Astrocyte of the spinal cord (primary cell): ENCODE data around the gene A4GALT.
A peak's percentile ranks its signal among the peaks of the same experiment; 100 is the strongest.

Source experiments
- DNase-seq: peaks from one replicate; pipeline ENCODE4 v3.0.0; 2011; ENCODE audit warnings: low read depth, low spot score
- H3K4me3 ChIP-seq: 2 replicates; pipeline ENCODE4 v1.5.1; 2011; ENCODE audit warnings: low read depth, mild to moderate bottlenecking, low read length, moderate library complexity
- in situ Hi-C: cut with HindIII; loops from 2 replicates; pipeline ENCODE4 v1.10.0; 2017; ENCODE audit warnings: low sequenced_read_pairs
- TF ChIP-seq, protein P1 (sequence below): IDR thresholded peaks from 2 replicates; pipeline ENCODE4 v1.5.1; 2012; ENCODE audit warnings: low read depth, mild to moderate bottlenecking, low read length, inconsistent platforms

A4GALT gene

DNA sequence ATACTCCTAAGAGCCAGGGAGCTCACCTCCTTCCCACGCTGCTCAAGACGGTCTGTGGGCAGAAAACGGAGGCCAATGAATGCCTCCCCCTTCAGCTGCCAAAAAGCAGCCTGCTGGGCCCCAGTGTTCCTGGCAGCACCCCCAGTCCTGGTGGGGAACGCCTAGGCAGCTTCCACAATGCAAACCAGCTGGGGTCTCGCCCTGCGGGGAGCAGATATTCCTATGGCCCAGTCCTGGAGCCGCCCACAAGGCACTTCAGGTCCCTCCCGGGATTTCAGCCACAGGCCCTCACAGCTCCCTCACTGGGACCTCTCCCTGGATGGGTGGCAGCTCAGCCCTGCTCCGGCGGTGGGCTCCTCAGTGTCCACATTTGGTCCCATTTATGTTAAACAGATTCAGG, 29.2 kb downstream of the A4GALT start:
- in situ Hi-C loops: no loop called here
- no peak for DNase-seq
- H3K4me3 ChIP-seq: no peak overlapping the region
- TF ChIP-seq, protein P1, sequence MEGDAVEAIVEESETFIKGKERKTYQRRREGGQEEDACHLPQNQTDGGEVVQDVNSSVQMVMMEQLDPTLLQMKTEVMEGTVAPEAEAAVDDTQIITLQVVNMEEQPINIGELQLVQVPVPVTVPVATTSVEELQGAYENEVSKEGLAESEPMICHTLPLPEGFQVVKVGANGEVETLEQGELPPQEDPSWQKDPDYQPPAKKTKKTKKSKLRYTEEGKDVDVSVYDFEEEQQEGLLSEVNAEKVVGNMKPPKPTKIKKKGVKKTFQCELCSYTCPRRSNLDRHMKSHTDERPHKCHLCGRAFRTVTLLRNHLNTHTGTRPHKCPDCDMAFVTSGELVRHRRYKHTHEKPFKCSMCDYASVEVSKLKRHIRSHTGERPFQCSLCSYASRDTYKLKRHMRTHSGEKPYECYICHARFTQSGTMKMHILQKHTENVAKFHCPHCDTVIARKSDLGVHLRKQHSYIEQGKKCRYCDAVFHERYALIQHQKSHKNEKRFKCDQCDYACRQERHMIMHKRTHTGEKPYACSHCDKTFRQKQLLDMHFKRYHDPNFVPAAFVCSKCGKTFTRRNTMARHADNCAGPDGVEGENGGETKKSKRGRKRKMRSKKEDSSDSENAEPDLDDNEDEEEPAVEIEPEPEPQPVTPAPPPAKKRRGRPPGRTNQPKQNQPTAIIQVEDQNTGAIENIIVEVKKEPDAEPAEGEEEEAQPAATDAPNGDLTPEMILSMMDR: no peak

DNA sequence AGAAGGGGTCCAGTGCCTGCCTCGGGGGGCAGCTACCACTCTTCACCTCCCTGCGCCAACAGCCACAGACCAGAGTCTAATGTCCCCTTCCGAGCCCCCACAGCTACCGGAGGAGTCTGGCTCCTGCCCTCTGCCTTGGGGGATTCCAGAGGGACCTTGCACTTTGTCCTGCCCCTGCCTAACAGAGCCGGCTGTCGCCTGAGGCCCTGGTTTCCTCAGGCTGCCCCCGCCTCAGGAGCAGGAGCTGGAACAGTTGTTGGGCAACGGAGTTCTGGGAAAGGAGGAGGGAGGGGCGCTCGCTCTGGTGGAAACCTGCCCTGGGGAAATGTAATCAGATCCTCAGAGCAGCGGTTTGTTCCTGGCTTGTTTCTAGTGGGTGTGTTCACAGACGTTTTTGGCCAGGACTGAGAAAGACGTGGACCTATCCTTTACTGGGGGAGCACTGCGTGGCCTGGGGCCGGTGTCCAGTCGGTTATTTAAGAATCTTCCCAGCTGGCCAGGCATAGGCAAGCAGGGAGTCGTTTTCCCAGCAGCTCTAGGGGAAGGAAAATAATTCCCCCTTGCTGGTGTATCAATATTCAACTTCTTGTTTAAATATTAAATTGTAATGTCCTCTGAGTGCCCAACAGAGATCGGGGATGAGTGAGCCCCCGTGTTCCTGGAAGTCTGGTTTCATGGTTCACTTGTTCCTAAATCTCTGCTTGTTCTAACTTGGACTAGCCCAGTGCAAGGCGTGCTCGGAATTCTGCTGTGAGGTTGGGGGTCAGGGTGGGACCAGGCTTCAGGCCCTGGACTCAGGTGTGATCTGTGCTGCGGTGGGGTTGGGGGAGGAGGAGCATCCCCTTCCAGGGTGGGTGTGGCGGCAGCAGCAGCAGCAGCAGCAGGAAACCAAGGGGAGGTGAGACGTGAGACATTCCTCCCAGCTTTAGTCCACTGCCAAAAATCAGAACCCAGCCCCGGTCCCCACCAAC, 32.1 kb downstream of the A4GALT start:
- peak; percentile 93 for DNase-seq
- in situ Hi-C loops: no loop called here
- H3K4me3 ChIP-seq: no peak overlapping the region
- TF ChIP-seq, protein P1: no peak

DNA sequence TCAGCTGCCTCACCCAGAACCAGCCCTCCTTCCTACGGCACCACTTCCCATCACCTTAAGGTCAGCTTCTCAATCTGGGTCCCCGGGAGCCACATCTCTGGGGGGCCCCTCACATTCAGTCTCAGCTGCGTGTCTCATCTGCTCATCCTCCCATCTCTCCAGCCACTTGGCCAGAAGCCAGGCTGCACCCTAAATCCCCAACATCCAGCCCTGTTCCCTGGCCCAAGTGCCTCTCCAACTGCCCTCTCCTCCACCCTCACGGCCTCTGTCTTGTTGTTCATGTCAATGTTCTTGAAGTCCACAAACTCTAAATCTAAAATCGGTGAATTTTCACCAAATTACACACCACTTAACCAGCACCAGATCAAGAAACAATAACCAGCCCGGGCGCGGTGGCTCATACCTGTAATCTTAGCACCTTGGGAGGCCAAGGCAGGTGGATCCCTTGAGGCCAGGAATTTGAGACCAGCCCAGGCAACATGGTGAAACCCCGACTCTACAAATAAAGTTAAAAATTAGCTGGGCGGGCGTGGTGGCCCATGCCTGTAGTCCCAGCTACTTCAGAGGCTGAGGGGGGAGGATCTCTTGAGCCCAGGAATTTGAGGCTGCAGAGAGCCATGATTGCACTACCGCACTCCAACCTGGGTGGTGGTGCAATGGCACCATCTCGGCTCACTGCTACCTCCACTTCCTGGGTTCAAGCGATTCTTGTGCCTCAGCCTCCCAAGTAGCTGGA, 33.7 kb downstream of the A4GALT start:
- no peak for DNase-seq
- in situ Hi-C loops: no loop called here
- TF ChIP-seq, protein P1: no peak
- no peak overlapping the region for H3K4me3 ChIP-seq

DNA sequence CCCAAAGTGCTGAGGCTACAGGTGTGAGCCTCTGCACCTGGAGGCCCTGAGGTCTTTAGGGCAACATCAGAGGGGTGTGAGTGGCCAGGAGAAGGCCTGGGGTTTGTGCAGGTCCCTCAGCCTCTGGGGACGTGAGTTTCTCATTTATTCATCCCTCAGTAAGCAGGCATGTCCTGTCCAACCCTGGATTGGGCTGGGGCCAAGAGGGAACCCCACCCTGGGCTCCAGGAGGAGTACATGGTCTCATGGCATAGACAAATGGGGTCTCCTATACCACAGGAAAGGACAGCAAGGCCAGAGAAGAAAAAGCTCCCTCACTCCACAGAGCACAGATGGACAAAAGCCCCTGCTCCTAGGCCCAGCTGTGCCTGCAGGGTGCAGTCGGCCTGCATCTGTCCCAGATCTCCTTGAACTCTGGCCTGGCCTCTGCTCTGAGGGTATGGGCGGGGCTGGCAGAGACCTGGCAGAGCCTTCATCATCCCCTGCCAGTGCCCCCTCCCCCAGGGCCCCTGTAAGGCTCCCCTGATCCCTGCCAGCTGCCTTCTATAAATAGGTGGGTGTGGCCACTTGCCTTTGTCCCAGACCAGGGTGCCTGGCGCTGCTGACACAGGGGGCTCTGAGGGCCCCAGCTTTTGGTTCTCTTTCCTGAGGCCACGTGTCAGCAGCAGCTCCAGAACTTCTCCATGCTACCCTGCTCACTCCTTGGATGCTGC, 34.6 kb downstream of the A4GALT start:
- TF ChIP-seq, protein P1: no peak
- H3K4me3 ChIP-seq: no peak overlapping the region
- in situ Hi-C loops: no loop called here
- no peak for DNase-seq

DNA sequence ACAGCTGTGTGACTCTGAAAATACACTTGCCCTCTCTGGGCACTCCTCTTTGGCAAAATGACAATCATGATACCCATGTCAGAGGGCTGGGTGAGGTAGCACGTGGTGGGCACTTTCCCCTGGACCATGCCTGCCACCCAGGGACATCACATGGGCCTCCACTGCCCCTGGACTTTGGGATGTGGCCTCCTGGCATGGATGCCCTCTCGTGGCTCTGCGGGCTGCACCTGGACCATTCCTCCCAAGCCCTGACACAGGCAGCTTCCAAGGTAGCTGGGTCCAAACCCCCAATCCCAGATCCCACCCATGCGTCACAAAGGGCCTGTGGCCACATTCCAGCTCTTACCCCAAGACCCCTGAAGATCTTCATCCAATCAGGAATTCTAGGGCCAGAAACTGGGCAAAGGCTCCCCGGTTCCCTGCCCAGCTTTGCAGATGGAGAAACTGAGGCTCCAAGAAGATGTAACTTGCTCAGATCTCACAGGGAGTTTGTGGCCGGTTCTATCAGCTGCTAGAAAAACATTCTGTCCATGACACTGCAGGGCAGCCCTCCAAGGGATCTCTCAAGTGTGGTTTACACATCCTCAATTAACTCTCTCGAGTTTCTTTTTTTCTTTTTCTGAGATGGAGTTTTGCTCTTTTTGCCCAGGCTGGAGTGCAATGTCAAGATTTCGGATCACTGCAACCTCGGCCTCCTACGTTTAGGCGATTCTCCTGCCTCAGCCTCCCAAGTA, 36.0 kb downstream of the A4GALT start:
- TF ChIP-seq, protein P1: no peak
- in situ Hi-C loops: no loop called here
- DNase-seq: no peak
- no peak overlapping the region for H3K4me3 ChIP-seq
